T-helper 2 cell (primary cell): ENCODE data around the gene BCAT1.
A peak's percentile ranks its signal among the peaks of the same experiment; 100 is the strongest.

Source experiments
- DNase-seq, 5 experiments: peaks; one replicate each; pipeline versions ENCODE4 v3.0.0 to v3.0.0-alpha.2; 2012 to 2022
- total RNA-seq, 2 donors: gene quantifications; one replicate each; lab custom pipeline; 2026; lab: John Stamatoyannopoulos, UW

Gene BCAT1, protein sequence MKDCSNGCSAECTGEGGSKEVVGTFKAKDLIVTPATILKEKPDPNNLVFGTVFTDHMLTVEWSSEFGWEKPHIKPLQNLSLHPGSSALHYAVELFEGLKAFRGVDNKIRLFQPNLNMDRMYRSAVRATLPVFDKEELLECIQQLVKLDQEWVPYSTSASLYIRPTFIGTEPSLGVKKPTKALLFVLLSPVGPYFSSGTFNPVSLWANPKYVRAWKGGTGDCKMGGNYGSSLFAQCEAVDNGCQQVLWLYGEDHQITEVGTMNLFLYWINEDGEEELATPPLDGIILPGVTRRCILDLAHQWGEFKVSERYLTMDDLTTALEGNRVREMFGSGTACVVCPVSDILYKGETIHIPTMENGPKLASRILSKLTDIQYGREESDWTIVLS
- total RNA-seq: 5.1 to 7.5 reads per million in 2 donors

DNA sequence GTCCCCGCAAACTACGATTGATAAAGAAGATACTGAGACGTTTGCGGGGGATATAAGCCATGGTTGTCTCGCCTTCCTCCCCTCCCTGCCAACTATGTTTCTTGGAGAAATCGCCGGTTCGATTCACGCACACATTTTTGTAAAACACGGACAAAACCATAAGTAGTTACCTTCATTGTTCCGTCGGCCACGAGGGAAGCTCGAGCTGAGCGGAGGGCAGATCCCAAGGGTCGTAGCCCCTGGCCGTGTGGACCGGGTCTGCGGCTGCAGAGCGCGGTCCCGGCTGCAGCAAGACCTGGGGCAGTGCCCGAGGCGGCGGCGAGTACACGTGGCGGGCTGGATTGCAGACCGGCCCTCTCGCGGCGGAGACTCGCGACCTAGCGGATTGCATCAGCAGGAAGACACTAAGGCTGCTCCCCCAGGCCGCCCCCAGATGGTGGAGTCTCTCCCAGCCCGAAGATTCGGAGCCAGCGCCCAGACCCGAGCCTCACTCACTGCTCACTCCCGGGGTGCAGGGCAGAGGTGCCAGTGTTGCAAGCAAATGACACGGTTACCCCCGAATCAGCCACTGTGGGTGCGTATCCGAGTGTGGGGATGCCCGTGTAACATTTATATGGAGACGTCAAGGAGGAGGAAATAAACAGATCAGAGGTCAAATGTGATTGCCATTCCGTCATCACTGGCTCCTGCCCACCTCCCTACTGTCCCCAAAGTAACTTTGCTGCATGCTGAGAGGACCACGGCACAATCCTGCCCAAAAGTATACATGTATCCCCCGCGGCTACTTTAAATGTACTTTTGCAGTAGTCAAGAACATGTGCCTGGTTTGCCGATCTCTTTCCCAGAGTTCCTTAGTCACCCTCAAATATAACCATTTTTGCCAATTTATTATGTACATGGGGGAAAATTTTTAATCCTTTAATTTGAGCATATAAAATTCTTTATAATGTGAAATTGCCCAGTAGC, at the start of gene BCAT1:
Gene BCAT1, minus strand, starts transcription at position 345 of the 966 bp plus-strand sequence. Its CDS starts 169 bp downstream, at position 176.
- DNase-seq: peak in 3 of 5 experiments; percentile 3 to 41 (median 6)

DNA sequence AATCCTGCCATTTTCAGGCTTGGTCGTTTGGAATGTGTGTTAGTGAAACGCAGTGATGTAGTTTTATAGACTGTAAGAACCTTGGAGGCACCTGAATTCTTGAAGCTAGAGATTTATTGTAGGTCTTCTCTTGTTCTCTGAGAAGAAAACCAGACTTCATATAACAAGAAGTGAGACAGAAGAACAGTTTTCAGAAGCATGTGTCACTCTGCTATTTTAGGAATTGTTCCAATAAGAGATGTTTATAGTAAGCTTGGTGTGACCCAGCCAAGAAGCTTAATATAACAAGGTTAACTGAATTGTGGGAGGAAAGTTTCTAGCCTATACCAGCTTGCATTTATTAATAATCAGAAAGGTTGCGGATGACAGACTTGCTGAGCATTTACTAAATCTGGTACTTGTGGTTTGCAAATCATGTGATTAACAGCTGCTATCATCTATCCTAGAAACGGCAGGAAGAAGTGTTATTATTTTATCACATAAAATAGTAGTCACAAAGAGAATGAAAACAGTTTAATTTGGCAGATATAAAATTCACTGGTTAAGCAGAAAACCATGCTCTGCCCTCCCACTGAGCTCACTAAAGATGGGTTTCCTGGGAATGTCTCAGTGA, 49.2 kb upstream of the BCAT1 start:
- peak in 1 of 5 experiments; percentile 68 for DNase-seq

DNA sequence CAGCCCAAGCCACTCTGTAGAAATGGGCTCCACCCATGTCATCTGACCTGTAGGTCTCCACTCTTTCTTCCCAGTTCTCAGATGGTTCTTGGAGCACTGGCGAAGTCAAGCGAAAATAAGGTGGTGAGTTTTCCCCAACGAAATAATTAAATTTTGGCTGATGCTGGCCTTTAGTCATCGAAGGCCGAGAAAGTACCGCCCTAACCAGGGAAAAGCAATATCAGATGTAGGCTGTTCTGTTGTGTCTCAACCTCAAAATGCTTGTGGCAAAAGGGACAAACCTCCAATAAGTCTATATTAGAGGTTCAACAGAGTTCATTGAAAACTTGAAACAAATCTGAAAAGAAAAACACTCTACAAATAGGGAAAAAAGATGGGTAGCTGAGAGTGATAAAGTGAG, 48.6 kb upstream of the BCAT1 start:
- DNase-seq: no peak

DNA sequence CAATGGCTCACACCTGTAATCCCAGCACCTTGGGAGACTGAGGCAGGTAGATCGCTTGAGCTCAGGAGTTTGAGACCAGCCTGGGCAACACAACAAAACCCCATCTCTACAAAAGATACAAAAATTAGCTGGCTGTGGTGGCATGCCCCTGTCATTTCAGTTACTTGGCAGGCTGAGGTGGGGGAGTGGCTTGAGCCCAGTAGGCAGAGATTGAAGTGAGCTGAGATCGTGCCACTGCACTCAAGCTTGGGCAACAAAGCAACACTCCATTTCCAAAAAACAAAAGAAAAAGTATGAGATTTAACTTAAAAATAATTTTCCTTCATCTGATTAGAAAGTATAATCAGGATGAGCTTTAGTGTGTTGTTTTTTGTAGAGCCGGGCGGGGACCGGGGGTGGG, 47.9 kb upstream of the BCAT1 start:
- peak in 1 of 5 experiments; percentile 27 for DNase-seq

DNA sequence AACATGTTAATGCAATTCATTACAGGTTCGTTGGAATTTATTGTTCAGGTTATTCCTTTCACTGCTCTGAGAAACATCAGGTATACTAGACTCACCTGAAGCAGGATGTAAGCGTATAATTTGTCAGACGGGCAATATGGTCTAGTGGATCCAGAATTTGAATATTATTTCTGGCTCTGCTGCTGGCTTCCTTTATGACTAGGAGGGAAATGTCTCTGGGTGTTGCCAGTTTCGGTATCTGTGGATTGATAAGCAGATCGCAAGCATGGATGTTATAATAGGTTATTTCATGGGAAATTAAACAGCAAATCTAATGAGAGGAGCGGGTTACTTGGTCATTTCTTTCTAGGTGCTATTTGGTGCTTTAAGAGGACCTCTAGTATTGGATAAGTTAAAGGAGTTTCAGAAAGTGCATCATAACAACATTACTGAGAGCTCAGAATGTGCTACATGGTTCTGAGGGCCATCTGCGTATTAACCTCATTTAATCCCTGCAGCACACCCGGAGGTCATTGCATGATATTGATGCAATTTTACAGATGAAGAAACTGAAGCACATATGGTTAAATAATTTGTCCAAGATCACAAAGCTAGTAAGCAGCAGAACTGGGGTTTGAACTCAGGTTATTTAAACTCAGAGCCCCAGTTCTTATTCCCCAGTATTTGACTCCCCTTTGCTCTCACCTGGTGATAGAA, 47.3 kb upstream of the BCAT1 start:
- DNase-seq: no peak

DNA sequence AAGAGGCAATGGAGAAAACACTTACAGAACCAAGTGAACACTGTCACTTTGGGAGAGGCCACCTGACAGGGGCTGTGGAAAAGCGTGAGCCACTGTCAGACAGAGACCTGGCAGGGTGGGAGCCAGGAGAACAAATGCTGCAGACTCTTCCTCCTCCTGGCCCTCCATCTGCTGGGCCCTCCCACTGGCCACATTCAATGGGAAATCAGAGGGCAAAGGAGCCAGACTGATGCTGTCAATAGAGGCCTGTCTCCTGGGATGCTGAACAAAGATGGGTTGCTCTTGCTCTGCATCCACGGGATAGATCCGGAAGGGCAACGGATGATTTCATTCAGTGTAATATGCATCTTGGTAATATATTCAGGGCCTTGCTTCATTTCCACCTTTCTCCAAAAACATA, 44.9 kb upstream of the BCAT1 start:
- DNase-seq: no peak

DNA sequence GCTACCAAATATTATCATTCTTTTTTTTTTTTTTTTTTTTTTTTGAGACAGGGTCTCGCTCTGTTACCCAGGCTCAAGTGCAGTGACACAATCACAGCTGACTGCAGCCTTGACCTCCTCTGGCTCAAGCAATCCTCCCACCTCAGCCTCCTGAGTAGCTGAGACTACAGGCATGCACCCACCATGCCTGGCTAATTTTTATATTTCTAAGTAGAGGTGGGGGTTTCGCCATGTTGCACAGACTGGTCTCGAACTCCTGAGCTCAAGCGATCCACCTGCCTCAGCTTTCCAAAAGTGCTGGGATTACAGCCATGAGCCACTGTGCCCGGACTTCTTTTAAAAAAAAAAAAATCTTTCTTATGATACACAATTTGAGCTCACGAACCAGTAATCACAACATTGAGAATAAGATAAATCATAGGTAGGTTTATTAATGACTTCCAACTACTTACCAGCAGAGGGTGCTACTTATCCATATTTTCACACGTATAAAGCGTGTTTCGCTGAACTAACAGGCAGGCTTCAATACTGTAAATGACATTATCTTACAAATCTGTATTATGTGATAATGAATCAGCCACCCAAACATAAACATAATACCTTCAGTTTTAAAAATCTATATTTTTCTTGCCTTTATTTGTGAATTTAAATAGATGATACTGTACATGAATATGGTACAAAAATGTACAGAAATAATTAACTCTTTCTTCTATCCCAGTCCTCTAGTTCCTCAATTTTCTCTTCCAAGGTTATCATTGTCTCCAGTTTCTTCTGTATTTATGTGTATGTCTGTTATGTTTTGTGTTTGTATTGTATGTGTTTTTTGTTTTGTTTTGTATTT, 42.5 kb upstream of the BCAT1 start:
- DNase-seq: peak in 2 of 5 experiments; percentile 42 to 77

DNA sequence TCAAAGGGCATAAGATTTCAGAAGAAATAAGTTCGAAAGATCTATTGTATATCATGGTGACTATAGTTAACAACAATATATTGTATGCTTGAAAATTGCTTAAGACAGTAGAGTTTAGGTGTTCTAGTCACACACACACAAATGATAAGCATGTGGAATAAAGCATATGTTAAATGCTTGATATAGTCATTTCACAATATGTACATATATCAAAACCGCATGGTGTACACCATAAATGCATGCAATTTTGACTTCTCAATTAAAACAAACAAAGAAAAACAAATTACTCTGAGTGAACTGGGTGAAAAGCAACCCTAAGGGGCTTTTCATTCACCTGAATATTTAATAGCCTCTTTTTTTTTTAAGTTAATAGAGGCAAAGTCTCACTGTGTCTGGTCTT, 40.3 kb upstream of the BCAT1 start:
- DNase-seq: no peak

DNA sequence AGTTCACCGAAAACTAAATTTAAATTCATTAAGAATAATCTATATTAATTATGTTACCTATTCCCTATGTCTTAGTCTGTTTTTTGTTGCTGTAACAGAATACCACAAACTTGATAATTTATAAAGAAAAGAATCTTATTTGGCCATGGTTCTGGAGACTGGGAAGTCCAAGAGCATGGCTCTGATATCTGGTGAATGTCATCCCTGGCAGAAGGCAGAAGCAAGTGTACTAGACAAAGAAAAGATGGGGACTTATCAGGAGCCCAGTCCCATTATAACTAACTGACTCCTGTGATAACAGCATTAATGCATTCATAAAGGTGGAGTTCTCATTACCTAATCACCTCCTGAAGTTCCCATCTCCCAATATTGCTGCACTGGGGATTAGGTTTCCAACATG, 33.3 kb upstream of the BCAT1 start:
- DNase-seq: no peak

DNA sequence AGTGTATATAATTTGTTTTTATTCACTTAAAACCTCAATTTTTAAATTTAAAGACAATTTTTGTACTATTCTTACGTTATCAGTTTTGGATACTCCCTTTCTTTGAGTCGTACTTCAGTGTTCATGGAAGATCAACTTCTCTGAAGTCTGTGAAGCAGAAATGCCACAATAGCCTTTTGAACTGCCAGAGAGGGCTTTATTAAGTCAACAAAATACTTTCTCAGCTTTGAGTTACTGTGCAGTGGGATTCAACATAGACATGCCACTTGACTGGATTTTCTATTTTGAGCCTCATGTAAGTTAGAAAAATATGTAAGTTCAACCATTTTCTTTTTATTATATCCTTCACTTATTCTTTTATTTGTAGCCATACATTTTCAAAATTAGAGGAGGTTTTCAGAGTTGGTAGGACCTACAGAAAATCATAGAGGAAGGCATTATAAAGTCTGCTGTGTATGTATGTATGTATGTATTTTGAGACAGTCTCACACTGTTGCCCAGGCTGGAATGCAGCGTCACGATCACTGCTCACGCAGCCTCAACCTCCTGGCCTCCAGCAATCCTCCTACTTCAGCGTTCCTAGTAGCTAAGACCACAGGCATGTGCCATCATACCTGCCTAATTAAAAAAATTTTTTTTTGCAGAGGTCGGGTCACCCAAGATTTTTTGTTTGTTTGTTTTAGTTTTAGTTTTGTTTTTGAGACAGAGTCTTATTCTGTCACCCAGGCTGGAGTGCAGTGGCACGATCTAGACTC, 31.3 kb upstream of the BCAT1 start:
- DNase-seq: no peak

DNA sequence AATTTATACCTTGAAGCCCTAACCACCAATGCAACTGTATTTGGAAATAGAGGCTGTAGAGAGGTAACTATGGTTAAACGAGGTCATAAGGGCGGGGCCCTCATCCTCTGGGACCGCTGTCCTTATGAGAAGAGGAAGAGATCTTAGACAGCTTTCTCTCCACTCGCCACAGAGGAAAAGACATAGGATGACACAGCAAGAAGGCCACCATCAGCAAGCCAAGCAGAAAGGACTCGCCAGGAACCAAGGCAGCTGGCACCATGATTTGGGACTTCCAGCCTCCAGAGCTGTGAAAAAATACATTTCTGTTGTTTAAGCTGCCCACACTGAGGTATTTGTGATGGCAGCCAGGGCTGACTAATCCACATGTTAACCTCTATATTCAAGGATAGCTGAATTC, 30.4 kb upstream of the BCAT1 start:
- DNase-seq: no peak

DNA sequence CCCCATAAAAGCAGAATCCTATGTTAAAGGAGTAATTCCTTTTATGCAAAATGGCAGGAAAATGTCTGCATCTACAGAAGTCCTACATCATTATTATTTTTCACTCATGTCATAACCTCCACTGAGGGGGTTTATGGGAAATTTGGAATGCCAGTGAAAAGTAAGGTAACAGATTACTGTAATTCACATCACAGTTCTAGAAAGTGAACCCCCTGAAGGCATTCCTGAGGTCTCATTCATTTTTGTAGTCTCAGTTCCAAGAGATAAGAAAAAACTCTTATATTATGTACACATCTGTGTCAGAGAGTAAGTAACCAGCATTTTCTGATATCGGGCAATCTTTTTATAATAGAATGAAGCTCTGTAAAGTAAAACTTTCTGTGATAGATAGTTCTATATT, 28.8 kb upstream of the BCAT1 start:
- no peak for DNase-seq

DNA sequence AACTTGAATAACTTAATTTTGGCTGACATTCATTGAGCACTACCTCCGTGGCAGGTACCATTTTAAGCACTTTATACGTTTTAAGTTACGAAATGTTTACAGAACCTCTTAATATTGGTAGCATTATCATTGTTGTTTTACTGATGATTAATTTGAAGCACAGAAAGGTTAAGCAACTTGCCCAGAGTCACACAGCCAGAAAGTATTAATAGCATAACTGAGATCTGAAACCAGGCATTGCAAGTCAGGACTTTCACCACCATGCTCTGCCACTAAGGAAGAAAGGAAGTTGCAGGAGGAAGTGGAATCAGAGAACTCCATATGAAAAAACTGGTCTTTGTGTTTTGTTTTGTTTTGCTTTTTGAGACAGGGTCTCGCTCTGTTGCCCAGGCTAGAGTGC, 28.2 kb upstream of the BCAT1 start:
- DNase-seq: no peak

DNA sequence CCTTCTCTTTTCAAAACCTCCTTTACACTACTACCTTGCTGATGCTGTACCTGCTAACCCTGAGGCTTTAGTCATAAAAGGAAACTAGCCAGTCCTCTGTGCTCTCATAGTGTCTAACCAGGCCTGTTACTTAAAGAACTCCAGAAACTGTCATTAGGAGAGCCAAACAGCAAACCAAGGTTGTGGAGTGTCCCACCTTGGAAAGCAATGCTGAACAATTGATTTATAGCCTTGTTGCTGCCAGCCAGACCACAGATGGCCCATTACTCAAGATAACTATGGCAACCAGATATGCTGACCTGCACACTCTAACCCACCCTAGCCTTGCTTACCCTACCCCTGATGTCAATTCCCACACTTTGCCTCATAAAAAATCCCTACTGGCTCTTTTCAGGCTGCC, 26.5 kb upstream of the BCAT1 start:
- no peak for DNase-seq

DNA sequence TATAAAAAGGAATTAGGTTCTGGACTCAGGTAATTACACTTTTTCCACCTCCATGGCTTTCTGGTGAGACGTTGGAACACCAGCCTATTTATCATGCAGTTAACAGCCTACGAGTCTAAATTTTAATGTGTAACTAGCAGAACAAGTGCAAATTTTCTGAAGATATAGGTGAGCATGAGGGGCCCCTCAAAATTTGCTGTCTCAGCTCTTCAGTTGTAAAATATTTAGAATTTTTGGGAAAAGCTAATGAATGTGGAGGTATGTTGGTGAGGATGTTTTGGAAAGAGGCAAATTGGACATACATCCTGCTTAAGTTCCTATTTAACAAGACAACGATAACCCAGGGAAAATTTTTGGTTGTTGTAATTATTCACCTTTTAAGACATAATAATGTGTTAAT, 25.3 kb upstream of the BCAT1 start:
- DNase-seq: no peak

DNA sequence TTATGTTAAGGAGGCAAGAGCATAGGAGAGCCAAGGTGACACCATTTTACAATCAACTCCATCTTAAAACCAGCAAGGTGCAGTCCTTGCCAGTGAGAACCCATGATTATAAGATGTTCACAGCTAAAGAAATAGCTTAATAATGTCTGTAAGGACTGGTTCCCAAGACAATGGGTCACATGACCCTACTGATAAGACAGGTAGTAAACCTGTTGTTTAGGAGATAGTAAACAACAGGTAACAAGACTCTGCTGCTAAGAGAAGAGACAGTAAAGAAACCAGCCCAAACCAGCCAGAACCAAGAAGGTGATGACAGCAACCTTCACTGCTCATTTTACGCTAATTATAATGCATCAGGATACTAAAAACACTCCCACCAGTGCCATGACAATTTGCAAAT, 23.2 kb upstream of the BCAT1 start:
- DNase-seq: no peak

DNA sequence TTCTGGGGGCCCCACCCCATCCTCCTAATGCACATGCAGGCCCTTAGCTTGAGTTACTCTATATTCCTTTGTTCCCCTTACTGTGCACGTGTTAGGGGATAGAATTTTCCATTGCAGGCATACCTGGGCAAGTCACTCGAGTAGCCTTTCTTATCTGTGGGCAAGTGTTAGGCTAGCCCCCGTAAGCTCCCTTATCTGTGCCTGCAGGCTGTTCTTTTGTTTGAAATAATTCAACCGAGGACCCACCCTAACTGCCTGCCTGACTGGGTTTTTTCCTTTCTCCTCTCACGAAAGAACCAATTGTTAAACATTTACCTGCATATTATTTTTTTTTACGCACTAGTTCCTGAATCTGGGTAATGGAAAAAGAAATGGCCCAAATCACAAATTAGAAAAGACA, 21.3 kb upstream of the BCAT1 start:
- DNase-seq: no peak

DNA sequence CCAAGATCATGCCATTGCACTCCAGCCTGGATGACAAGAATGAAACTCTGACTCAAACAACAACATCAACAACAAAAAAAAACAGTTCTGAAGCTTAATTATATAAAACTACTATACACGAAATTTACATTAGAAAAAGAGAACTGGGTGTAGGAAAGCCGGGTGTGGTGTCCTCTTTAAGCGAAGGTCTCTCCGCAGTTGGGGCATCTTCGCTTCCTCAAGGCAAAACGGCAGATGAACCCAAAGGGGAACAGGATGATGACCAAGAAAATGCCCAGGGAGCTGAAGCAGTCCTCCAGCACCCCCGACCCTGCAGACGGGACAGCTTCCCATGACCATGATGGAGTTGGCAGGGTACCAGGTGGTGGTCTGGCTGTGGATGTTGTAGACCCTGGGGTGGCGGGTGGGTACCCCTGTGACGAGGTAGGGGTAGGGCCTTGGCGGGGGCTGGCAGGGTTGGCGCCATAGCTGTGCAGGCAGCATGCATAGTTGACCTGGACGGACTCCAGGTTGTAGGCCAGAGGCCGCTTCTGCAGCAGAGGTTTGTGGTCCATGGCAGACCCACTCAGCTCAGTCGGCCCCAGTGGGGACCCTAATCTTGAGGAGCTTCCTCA, 18.2 kb upstream of the BCAT1 start:
- DNase-seq: no peak

DNA sequence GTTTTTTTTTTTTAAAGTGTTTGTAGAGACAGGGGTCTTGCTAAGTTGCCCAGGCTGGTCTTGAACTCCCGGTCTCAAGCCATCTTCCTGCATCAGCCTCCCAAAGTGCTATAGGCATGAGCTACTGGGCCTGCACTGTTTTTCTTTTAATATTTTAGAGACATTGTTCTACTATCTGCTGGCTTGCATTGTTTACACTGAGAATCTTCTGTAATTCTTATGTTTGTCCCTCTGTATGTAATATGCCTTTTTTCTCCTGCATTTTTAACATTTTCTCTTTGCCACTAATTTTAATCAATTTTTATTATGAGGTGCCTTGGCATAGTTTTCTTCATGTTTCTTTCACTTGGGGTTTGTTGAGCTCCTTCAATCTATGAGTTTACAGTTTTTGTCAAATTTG, 15.4 kb upstream of the BCAT1 start:
- DNase-seq: no peak

DNA sequence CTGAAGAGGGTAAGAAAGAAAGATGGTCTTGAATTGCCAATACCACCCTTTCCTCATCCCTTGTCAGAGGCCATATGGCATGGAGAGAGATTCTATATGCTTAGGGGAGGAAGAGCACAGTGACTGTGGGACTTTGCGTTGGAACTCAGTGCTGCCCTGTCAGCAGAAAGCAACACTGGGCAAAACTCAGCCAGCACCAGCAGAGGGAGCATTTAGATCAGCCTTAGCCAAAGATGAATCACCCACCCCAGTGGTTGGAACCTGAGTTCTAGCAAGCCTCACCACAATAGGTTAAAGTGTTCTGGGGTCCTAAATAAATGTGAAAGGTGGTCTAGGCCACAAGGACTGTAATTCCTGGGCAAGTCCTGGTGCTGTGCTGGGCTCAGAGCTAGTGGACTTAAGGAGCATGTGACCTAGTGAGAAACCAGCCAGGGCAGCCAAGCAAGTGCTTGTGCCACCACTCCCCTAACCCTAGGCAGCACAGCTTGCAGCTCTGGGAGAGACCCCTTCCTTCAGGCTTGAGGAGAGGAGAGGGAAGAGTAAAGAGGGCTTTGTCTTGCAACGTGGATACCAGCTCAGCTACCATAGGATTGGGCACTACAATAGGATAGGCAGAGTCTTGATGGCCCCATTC, 11.4 kb upstream of the BCAT1 start:
- peak in 2 of 5 experiments; percentile 16 to 61 for DNase-seq
